Loucy (cell line): ENCODE data around the gene ZNF365.

Experiments used
- H2AFZ ChIP-seq: fragments of 200-600 bp; sonication (generic); 2 replicates; pipeline ENCODE4 v1.6.0; 2016; ENCODE audit warnings: antibody characterized with exemption, mild to moderate bottlenecking, low read length, moderate library complexity
- H3F3A ChIP-seq: fragments of 200-600 bp; 2 replicates; pipeline ENCODE4 v1.6.0; 2016; ENCODE audit warnings: antibody characterized with exemption, low read depth, mild to moderate bottlenecking
- H3K27me3 ChIP-seq: fragments of 200-600 bp; sonication (generic); 2 replicates; pipeline ENCODE4 v1.6.1; 2014; ENCODE audit warnings: low read length, mild to moderate bottlenecking; ENCODE audit not compliant: insufficient read depth, poor library complexity, severe bottlenecking
- H3K36me3 ChIP-seq: fragments of 200-600 bp; sonication (generic); 2 replicates; pipeline ENCODE4 v1.6.1; 2016; ENCODE audit warnings: low read length; ENCODE audit not compliant: insufficient read depth
- H3K4me1 ChIP-seq: fragments of 200-600 bp; sonication (generic); 2 replicates; pipeline ENCODE4 v1.5.1; 2014; ENCODE audit warnings: low read length, mild to moderate bottlenecking; ENCODE audit not compliant: insufficient read depth, poor library complexity, severe bottlenecking
- H3K4me2 ChIP-seq: fragments of 200-600 bp; sonication (generic); 2 replicates; pipeline ENCODE4 v1.6.0; 2014; ENCODE audit warnings: antibody characterized with exemption, low read length, low read depth, mild to moderate bottlenecking; ENCODE audit not compliant: poor library complexity, severe bottlenecking
- H3K4me3 ChIP-seq: fragments of 200-600 bp; sonication (generic); 2 replicates; pipeline ENCODE4 v1.5.1; 2014; ENCODE audit warnings: low read length, mild to moderate bottlenecking, mixed read lengths; ENCODE audit not compliant: poor library complexity, severe bottlenecking
- H3K79me2 ChIP-seq: fragments of 200-600 bp; sonication (generic); 2 replicates; pipeline ENCODE4 v1.6.1; 2014; ENCODE audit warnings: low read length; ENCODE audit not compliant: insufficient read depth
- H3K9ac ChIP-seq: fragments of 200-600 bp; sonication (generic); 2 replicates; pipeline ENCODE4 v1.6.0; 2014; ENCODE audit warnings: mild to moderate bottlenecking, low read depth, low read length, moderate library complexity; ENCODE audit not compliant: poor library complexity, severe bottlenecking
- H3K9me2 ChIP-seq: fragments of 200-600 bp; sonication (generic); replicated peaks from 2 replicates; pipeline ENCODE4 v1.6.1; 2016; ENCODE audit warnings: low read depth, low read length, mixed read lengths
- H3K9me3 ChIP-seq: fragments of 200-600 bp; sonication (generic); 2 replicates; pipeline ENCODE4 v1.6.1; 2014; ENCODE audit warnings: mild to moderate bottlenecking, antibody characterized with exemption, low read length, low read depth; ENCODE audit not compliant: insufficient read depth
- H4K20me1 ChIP-seq: fragments of 200-600 bp; sonication (generic); 2 replicates; pipeline ENCODE4 v1.6.0; 2014; ENCODE audit warnings: antibody characterized with exemption, low read length, mild to moderate bottlenecking; ENCODE audit not compliant: insufficient read depth, poor library complexity, severe bottlenecking
- CTCF ChIP-seq: fragments of 200-600 bp; sonication (generic); conservative IDR thresholded peaks from 2 replicates; pipeline ENCODE4 v1.5.1; 2014; ENCODE audit warnings: mild to moderate bottlenecking, antibody characterized with exemption, low read length
- EZH2phosphoT487 ChIP-seq: fragments of 200-600 bp; IDR thresholded peaks from 2 replicates; pipeline ENCODE4 v1.6.1; 2018; ENCODE audit warnings: antibody characterized with exemption, mild to moderate bottlenecking, moderate library complexity, borderline replicate concordance

Gene ZNF365

DNA sequence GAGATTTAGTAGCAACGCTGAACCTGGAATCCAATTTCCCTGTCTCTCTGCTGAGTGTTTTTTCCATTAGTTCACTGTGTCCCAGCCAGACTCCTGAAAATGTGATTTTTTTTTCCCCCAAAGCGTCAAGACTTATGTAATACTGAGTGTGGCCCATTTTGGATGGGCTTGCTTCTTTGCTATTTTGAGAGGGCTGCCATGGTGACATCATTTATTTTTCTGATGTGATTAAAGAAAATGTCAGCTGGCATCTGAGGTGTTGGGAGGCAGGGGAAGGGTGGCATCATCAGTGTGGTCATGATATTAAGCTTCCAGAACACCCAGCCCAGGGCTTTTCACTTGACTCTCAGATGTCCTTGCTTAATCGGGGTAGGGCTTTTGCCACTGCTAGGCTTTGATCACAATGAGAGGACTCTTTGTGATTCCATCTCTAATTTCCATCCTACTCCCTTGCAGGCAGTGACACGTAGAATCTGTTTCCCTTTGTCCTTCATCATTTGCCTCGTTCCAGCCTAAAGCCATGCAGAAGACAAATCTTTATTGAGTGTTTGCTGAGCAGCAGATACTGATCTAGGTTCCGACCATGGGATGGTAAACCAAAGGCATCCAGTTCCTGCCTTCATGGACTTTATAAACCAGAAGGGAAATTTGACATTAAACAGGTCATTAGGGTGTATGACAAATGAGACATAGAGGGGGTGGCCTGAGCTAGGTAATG, 7.4 kb downstream of the ZNF365 start:
- H3K79me2 ChIP-seq: no peaks in the 10 kb centered on the region
- no peak overlapping the region for H3K4me3 ChIP-seq
- H3K36me3 ChIP-seq: no peaks in the 10 kb centered on the region
- H4K20me1 ChIP-seq: no peaks in the 10 kb centered on the region
- TF ChIP-seq CTCF (no peak), EZH2phosphoT487 (no peak)
- no peaks in the 10 kb centered on the region for H3K9me2 ChIP-seq
- H3K4me2 ChIP-seq: no peak overlapping the region
- no peaks in the 10 kb centered on the region for H3K9me3 ChIP-seq
- no peak overlapping the region for H3K9ac ChIP-seq
- H3K4me1 ChIP-seq: peaks cover 45% of the 10 kb centered on the region
- peaks cover 12% of the 10 kb centered on the region for H3F3A ChIP-seq
- H3K27me3 ChIP-seq: no peaks in the 10 kb centered on the region
- no peak overlapping the region for H2AFZ ChIP-seq

DNA sequence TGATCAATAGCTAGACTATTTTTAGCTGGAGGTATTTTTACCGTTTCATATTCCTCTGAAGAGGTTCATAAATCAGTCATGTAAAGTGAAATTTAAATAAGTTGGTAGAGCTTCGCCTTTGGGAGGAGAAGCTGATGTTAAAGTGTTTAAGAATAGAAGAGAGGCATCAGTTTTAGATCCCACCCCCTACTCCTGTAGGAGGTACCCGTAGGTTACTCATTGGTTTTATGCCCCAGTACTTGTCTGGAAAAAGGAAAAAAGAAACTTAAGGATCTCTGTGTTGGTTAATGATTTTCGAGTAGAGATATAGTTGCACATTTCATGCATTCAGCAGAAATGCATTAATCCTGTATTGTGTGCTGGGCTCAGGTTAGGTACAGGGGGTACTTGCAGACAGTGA, 8.7 kb downstream of the ZNF365 start:
- H3K9me3 ChIP-seq: no peaks in the 10 kb centered on the region
- peaks cover 12% of the 10 kb centered on the region for H3F3A ChIP-seq
- no peak for TF ChIP-seq EZH2phosphoT487
- no peak for TF ChIP-seq CTCF

DNA sequence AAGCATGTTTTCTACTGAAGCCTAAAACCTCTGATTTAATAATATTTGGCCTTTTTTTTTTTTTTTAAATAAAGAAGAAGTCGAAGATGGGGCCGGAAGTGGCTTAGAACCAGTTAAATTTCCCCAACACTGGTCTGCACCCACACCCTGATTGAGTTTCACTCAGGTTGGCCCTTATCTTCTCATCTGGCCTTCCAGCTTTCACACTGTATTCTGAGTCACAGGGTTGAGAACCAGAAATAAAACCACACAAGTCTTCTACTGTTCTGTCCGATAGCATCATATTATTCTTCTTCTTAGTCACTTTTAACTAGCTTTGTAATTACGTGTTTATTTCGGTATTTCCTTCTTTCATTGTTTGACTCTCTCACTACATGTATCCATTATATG, 9.9 kb downstream of the ZNF365 start:
- peaks cover 12% of the 10 kb centered on the region for H3F3A ChIP-seq
- H3K9me3 ChIP-seq: no peaks in the 10 kb centered on the region
- no peaks in the 10 kb centered on the region for H3K9me2 ChIP-seq
- peaks cover 48% of the 10 kb centered on the region for H3K4me1 ChIP-seq
- no peaks in the 10 kb centered on the region for H4K20me1 ChIP-seq
- H3K4me2 ChIP-seq: peak overlapping the region; percentile 96
- H3K36me3 ChIP-seq: no peaks in the 10 kb centered on the region
- H3K79me2 ChIP-seq: no peaks in the 10 kb centered on the region
- peak overlapping the region; percentile 72 for H3K4me3 ChIP-seq
- no peaks in the 10 kb centered on the region for H3K27me3 ChIP-seq
- peak overlapping the region; percentile 3 for H2AFZ ChIP-seq
- TF ChIP-seq EZH2phosphoT487 (no peak), CTCF (no peak)
- peak overlapping the region; percentile 63 for H3K9ac ChIP-seq

More for the DNA sequence above, 8.7 kb downstream of the ZNF365 start:
- Histone ChIP-seq H3K4me2 (no peak overlapping the region), H3K36me3 (no peaks in the 10 kb centered on the region), H3K9me2 (no peaks in the 10 kb centered on the region), H3K79me2 (no peaks in the 10 kb centered on the region), H3K4me1 (peaks cover 48% of the 10 kb centered on the region), H3K27me3 (no peaks in the 10 kb centered on the region), H4K20me1 (no peaks in the 10 kb centered on the region), H2AFZ (no peak overlapping the region), H3K4me3 (no peak overlapping the region), H3K9ac (no peak overlapping the region)
